Brain microvascular endothelial cell (primary cell): ENCODE results near the gene TMEM176B.

Experiments used
- DNase-seq: peaks from one replicate; pipeline ENCODE4 v3.0.0-alpha.2; 2020
- H3K27ac ChIP-seq: fragments of 250-450 bp; sonication (Bioruptor Pico); 2 replicates; pipeline ENCODE4 v1.5.1; 2020; ENCODE audit warnings: mild to moderate bottlenecking, moderate library complexity
- H3K27me3 ChIP-seq: fragments of 250-450 bp; sonication (Bioruptor Pico); replicated peaks from 2 replicates; pipeline ENCODE4 v1.5.1; 2020; ENCODE audit warnings: mild to moderate bottlenecking
- H3K36me3 ChIP-seq: fragments of 250-450 bp; sonication (Bioruptor Pico); replicated peaks from 2 replicates; pipeline ENCODE4 v1.5.1; 2020; ENCODE audit warnings: mild to moderate bottlenecking
- H3K4me3 ChIP-seq: 2 replicates; pipeline ENCODE4 v1.5.1; 2011; ENCODE audit warnings: low read depth, mild to moderate bottlenecking, control low read depth, low read length, moderate library complexity
- in situ Hi-C: cut with HindIII; loops from 2 replicates; pipeline ENCODE4 v1.10.0; 2017; ENCODE audit warnings: low sequenced_read_pairs, low pct_ligation_motif_present
- TF ChIP-seq, protein P1 (sequence below): IDR thresholded peaks from 2 replicates; pipeline ENCODE4 v1.5.1; 2011; ENCODE audit warnings: low read depth, mild to moderate bottlenecking, moderate library complexity, low read length, control low read depth, inconsistent platforms; ENCODE audit errors: missing control alignments

The TMEM176B gene

DNA sequence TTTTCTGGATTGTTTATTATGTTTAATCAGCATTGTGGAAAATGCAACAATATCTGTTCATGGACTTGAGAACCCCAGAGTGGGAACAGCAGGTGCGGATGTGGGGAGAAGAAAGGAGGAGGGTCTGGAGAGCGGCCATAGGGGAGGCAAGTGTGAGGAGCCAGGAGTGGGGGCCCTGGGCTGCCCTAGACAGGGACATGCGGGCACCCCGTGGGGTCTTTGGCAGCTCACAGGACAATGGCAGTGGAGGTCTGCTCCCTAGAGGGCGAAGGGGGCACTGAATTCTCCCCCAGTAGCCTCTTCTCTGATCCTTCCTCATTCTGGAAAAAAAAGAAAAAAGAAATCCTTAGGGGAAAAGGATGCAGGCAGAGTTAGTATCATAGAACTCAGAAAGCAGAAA is 8.9 kb downstream of the TMEM176B start:
- Histone ChIP-seq H3K4me3 (no peak overlapping the region), H3K27ac (no peak overlapping the region), H3K36me3 (no peaks in the 10 kb centered on the region), H3K27me3 (no peaks in the 10 kb centered on the region)
- TF ChIP-seq, protein P1, sequence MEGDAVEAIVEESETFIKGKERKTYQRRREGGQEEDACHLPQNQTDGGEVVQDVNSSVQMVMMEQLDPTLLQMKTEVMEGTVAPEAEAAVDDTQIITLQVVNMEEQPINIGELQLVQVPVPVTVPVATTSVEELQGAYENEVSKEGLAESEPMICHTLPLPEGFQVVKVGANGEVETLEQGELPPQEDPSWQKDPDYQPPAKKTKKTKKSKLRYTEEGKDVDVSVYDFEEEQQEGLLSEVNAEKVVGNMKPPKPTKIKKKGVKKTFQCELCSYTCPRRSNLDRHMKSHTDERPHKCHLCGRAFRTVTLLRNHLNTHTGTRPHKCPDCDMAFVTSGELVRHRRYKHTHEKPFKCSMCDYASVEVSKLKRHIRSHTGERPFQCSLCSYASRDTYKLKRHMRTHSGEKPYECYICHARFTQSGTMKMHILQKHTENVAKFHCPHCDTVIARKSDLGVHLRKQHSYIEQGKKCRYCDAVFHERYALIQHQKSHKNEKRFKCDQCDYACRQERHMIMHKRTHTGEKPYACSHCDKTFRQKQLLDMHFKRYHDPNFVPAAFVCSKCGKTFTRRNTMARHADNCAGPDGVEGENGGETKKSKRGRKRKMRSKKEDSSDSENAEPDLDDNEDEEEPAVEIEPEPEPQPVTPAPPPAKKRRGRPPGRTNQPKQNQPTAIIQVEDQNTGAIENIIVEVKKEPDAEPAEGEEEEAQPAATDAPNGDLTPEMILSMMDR = no peak
- DNase-seq = no peak
- in situ Hi-C loops = no loop called here

DNA sequence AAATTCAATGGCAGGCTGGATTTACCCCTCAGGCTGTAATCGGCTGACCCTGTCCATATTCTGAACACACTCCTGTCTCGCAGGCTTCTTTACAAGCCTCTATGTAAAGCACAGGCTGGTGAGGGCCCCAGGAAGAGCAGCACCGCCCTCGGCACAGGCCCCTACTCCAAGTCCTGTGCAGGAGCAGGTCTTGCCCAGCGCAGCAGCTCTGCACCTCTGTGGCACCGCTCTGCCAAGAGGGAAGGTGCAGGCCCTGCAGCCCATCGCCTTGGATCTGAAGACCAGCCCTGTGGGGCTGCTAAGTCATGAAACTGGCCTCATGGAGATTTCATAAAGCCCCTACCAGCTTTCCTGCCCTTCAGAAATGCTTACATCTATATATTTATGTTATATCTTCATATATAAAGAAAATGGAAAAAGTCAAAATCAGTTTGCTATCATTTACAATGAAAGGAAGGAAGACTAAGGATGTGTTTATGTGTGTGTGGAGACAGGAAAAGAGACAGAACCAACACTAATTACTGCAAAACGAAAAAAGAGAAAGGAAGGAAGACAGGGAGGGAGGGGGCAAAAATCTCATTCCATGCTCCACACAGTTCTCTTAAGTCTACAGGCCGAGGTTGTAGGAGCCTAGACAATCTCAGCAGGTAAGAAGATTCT is 9.6 kb downstream of the TMEM176B start:
- H3K27me3 ChIP-seq = no peaks in the 10 kb centered on the region
- no peak for DNase-seq
- H3K27ac ChIP-seq = no peak overlapping the region
- no peak overlapping the region for H3K4me3 ChIP-seq
- in situ Hi-C loops = no loop called here
- H3K36me3 ChIP-seq = no peaks in the 10 kb centered on the region
- TF ChIP-seq, protein P1 = no peak

DNA sequence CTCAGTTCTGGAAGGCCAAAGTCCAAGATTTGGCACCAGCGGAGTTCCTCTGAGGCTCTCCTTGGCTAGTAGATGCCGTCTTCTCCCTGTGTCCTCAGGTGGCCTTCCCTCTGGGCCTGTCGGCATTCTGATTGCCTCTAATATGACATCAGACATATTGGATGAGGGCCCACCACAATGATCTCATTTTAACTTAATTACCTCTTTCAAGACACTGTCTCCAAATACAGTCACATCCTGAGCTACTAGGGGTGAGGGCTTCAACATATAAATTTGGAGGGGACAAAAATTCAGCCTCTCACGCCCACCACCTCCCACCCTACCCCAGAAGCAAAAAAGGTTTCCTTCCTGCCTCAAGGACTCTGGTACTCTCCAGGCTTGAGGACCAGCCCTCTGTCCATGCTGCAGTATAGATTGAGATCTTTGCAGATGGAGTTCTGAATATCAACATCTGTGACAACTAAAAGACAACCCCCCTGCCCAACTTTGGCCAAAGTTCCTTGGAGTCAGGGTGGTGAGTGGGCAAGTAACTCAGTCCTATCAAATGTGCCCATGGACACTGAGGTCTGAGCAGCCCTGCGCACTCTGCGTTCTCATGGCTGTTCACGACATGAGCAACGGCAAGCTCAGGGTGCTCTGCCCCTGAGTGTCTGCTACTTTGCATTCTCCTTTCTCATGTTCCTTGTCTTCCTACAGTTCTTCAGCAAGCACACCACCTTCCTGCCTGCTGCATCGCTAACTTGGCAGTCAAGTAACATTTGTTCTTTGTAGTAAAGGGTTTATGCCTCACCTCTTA is 11.5 kb downstream of the TMEM176B start:
- no peak overlapping the region for H3K4me3 ChIP-seq

DNA sequence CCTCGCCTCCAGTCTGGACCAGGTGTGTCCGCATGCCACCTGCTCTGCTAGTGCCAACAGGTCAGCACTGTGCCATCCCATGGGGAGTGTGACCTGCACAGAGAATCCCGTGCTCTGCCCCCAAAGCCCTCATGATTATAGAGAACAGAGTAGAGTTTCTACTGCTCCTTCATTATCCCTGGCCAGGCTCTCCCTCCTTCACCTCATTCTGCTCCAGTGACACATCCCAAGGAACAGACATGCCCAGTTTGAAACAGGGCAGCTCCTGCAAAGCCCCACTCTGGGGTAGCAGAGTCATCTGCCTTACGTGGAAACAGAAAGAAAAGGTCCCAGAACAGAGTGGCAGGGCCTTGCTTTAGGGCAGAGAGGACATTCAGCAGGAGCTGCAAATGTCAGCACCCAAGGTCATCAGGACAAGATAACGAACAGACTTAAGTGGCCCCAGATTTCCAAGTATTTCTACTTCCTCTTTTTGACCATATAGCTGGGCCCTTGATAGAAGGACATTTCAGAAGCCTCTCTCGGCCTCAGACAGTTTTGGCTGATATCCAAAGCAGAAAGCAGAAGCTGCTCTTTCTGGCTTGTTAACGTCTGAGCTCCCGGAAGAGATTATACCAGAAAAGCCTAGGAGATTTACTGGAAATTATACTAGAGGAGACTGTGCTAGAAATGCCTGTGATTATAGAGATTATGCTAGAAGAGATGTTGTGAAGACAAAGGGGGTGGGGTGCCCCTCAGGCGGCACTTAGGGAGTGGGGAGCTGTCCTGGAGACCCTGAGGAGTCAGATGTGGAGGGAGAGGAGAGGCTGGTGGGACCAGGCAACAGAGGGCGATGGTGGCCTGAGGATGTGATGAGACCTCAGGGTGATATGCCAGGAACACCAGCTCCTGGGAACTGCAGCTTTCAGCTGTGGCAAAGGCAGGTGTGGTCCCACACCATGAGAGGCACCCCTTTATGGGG is 12.6 kb downstream of the TMEM176B start:
- in situ Hi-C loops = no loop called here
- Histone ChIP-seq H3K27ac (no peak overlapping the region), H3K27me3 (no peaks in the 10 kb centered on the region), H3K4me3 (no peak overlapping the region), H3K36me3 (no peaks in the 10 kb centered on the region)
- TF ChIP-seq, protein P1 = no peak
- DNase-seq = no peak

More for the DNA sequence above, 11.5 kb downstream of the TMEM176B start:
- Histone ChIP-seq H3K36me3 (no peaks in the 10 kb centered on the region), H3K27ac (no peak overlapping the region), H3K27me3 (no peaks in the 10 kb centered on the region)
- in situ Hi-C loops = no loop called here
- no peak for DNase-seq
- TF ChIP-seq, protein P1 = no peak

DNA sequence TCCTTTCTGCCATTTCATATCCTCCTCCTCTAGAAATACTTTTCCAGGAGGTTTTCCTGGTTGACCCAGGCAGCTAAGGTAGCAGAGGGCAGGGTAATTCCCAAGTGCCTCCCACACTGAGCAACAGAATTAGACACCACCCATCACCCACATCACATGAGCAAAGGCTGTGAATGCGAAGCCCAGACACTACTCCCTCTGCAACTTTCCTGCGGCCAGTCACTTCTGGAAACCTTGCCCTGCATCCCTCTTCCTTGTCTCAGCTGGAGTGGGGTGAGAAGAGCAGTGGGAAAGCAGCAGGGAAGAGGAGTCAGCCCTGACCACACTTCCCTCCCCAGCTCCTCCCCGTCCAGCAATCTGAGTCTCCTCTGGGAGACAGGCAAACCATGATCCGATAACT is 15.2 kb downstream of the TMEM176B start:
- Histone ChIP-seq H3K27me3 (no peaks in the 10 kb centered on the region), H3K4me3 (no peak overlapping the region), H3K27ac (no peak overlapping the region), H3K36me3 (no peaks in the 10 kb centered on the region)
- TF ChIP-seq, protein P1 = no peak
- in situ Hi-C loops = no loop called here
- no peak for DNase-seq
